Esophagus muscularis mucosa (tissue), 4 donors: ENCODE measurements around the gene ITFG2. TPM values are rescaled to one million over a fixed set of nuclear protein-coding genes. Genes with fewer than 3 reads are reported as not detected.

Experiments used
- DNase-seq: peaks from one replicate; pipeline ENCODE4 v3.0.0-alpha.2; 2017; ENCODE audit errors: extremely low spot score
- H3K27ac ChIP-seq, 4 donors: fragments of 200-600 bp; sonication (generic); replicated peaks in 1 of 4; 1 replicate in 3 of 4; 2 replicates in 1 of 4; pipeline ENCODE4 v1.5.1; 2016 to 2019; ENCODE audit warnings: mild to moderate bottlenecking in 1 of 4
- H3K27me3 ChIP-seq, 4 donors: fragments of 200-600 bp; sonication (generic); one replicate each; pipeline versions ENCODE4 v1.5.1 to v1.6.0; 2016 to 2019
- H3K36me3 ChIP-seq, 4 donors: fragments of 200-600 bp; sonication (generic); one replicate each; pipeline ENCODE4 v1.5.1; 2016 to 2019
- H3K4me1 ChIP-seq, 4 donors: fragments of 200-600 bp; sonication (generic); one replicate each; pipeline ENCODE4 v1.5.1; 2016 to 2019
- H3K4me3 ChIP-seq, 4 donors: fragments of 200-600 bp; sonication (generic); 1 replicate in 2 of 4; 2 replicates in 2 of 4; pipeline ENCODE4 v1.5.1; 2016 to 2019; ENCODE audit warnings: mild to moderate bottlenecking in 4 of 4, moderate library complexity in 1 of 4
- H3K9me3 ChIP-seq, 4 donors: fragments of 200-600 bp; sonication (generic); 1 replicate in 3 of 4; 2 replicates in 1 of 4; pipeline ENCODE4 v1.5.1; 2016 to 2019
- EP300 ChIP-seq: sonication (generic); formaldehyde crosslinking; IDR thresholded peaks from one replicate; pipeline ENCODE4 v1.6.1; 2017; ENCODE audit warnings: antibody characterized with exemption
- POLR2A ChIP-seq: fragments of 450-650 bp; IDR thresholded peaks from one replicate; pipeline ENCODE4 v1.6.1; 2017; ENCODE audit warnings: antibody characterized with exemption, moderate library complexity, mild to moderate bottlenecking, low read depth
- POLR2AphosphoS5 ChIP-seq, 2 donors: sonication (generic); formaldehyde crosslinking; IDR thresholded peaks; one replicate each; pipeline ENCODE4 v1.6.1; 2017; ENCODE audit warnings: antibody characterized with exemption in 2 of 2
- WGBS: methylation state at CpG from one replicate; pipeline ENCODE4 v1.1.5; 2018; 5-methylcytosine and 5-hydroxymethylcytosine counted together
- intact Hi-C: fragments of 100-400 bp; cut with DNase I; formaldehyde crosslinking; loops from one replicate; pipeline ENCODE4 v1.15.1; 2023
- total RNA-seq, 4 donors: library from RNA; depleted of rRNA; stranded (reverse); fragments of >200 nt; gene quantifications; one replicate each; pipeline versions ENCODE4 v1.1.0 to v1.2.1, GENCODE V29; 2016
- TF ChIP-seq, protein P1 (sequence below), 3 experiments: fragments of 200-600 bp in 2 of 3; fragments of 450-650 bp in 1 of 3; sonication (generic) in 2 of 3; IDR thresholded peaks; one replicate each; pipeline ENCODE4 v1.5.1; 2017 to 2019; ENCODE audit warnings: antibody characterized with exemption in 3 of 3, mild to moderate bottlenecking in 2 of 3, moderate library complexity in 1 of 3

Gene ITFG2
- total RNA-seq, 4 donors from 2014 or later, result 13.6 to 26.2 (median 21.8) TPM

DNA sequence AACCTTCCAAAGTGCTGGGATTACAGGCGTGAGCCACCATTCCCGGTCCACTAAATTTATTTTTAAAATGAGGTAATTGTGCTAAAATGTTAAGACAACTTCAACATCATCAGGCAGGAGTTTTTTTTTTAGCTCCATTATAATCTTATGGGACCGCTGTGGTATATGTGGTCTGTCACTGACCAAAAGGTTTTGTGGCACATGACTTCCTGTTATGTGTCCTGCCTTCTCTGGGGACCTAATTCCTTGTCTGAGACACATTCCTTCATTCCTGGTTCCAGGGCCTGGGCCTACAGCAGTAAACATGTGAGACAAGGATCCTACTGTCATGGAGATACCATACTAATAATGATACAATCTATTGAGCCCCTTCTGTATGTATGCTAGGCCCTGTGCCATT, 39.5 kb downstream of the ITFG2 start:
- Histone ChIP-seq H3K9me3 (no peaks in the 10 kb centered on the region), H3K27me3 (no peaks in the 10 kb centered on the region), H3K4me3 (no peak overlapping the region), H3K27ac (no peak overlapping the region), H3K36me3 (peaks cover 0 to 8% (median 0%) of the 10 kb centered on the region in 4 donors), H3K4me1 (peaks cover 0 to 9% (median 4%) of the 10 kb centered on the region in 4 donors)
- DNase-seq, result no peak
- TF ChIP-seq POLR2A (no peak), EP300 (no peak), POLR2AphosphoS5 (IDR thresholded peaks at IDR 0.05) (no peak)
- TF ChIP-seq, protein P1, sequence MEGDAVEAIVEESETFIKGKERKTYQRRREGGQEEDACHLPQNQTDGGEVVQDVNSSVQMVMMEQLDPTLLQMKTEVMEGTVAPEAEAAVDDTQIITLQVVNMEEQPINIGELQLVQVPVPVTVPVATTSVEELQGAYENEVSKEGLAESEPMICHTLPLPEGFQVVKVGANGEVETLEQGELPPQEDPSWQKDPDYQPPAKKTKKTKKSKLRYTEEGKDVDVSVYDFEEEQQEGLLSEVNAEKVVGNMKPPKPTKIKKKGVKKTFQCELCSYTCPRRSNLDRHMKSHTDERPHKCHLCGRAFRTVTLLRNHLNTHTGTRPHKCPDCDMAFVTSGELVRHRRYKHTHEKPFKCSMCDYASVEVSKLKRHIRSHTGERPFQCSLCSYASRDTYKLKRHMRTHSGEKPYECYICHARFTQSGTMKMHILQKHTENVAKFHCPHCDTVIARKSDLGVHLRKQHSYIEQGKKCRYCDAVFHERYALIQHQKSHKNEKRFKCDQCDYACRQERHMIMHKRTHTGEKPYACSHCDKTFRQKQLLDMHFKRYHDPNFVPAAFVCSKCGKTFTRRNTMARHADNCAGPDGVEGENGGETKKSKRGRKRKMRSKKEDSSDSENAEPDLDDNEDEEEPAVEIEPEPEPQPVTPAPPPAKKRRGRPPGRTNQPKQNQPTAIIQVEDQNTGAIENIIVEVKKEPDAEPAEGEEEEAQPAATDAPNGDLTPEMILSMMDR (IDR thresholded peaks at IDR 0.05), result no peak
- intact Hi-C loops, result loop anchor here (5.0 to 10.0 kb wide), 2 partner anchors 93 to 190 kb away; no protein-coding TSS in a partner anchor
- 79% methylated on average over 3 of the region's 3 CpGs for WGBS

DNA sequence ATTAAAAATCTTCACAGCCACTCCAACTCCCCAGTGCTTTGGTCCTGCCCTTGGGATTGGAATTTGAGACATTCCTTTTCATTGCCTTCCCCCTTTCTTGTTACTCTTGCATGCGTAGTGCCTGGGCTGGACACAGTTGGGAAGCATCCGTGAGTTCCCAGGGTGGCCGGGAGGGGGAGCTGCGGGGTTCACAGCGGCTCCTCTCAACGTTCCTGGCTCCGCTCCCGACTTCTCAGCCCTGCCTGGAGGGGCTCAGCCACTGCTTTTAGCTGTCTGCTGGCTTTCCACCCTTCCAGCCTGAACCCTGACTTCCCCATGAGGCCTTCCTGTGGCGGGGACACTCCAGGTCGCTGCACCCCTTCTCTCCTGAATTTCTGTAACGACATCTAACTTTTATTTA, 41.2 kb downstream of the ITFG2 start:
- H3K4me3 ChIP-seq, result peak overlapping the region in 1 of 4 donors; percentile 20
- no peaks in the 10 kb centered on the region for H3K9me3 ChIP-seq
- no peak overlapping the region for H3K27ac ChIP-seq
- intact Hi-C loops, result loop anchor here (5.0 to 10.0 kb wide), 2 partner anchors 91 to 189 kb away; no protein-coding TSS in a partner anchor
- peaks cover 0 to 11% (median 9%) of the 10 kb centered on the region in 4 donors for H3K36me3 ChIP-seq
- WGBS, result 13% methylated on average over 11 of the region's 11 CpGs
- H3K27me3 ChIP-seq, result no peaks in the 10 kb centered on the region
- DNase-seq, result peak; percentile 94
- TF ChIP-seq POLR2AphosphoS5 (IDR thresholded peaks at IDR 0.05), result no peak
- TF ChIP-seq, protein P1 (IDR thresholded peaks at IDR 0.05), result peak; percentile 71 to 91 (median 76)
- peaks cover 0 to 9% (median 4%) of the 10 kb centered on the region in 4 donors for H3K4me1 ChIP-seq

DNA sequence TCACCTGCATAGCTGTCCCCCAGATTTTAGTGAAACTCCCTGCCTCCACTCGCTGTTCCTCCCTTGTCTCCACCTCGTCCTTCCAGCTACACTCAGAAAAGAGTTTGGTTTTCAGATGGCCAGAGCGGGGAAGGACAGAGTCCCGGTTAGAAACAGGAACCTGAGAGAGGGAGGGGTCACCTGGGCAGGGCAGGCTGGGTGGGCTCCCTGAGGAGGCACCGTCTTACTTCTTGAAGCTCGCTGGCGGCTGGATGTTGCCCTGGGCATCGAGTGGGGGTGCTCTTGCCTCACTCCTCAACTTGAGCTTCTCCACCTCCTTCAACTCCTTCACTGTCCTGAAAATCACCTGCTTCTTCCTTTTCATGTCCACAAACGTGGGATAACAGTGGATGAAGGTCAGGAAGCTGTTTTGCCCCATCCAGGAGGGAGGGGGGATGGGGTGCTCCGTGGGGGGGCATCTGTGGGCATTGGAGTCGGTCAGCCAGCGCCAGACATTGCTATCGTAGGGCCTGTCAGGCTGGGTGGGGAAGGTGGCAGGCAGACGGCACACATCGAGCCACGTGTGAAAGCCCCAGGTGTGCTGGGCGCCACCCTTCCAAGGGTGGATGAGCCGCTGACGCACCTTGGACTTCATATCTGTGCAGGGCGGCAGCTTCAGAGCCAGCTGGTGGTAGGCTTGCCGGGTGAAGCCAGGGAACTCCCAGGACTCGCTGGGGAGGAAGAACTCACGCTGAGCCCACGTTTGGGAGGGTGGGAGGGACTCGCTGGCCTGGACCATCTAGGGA, 42.4 kb downstream of the ITFG2 start:
- WGBS, result 96% methylated on average over 22 of the region's 25 CpGs
- H3K27ac ChIP-seq, result no peak overlapping the region
- TF ChIP-seq POLR2AphosphoS5 (IDR thresholded peaks at IDR 0.05), result no peak
- TF ChIP-seq EP300, result no peak
- TF ChIP-seq, protein P1 (IDR thresholded peaks at IDR 0.05), result no peak
- TF ChIP-seq POLR2A, result no peak
- no peaks in the 10 kb centered on the region for H3K27me3 ChIP-seq
- H3K4me3 ChIP-seq, result no peak overlapping the region
- peaks cover 0 to 11% (median 9%) of the 10 kb centered on the region in 4 donors for H3K36me3 ChIP-seq
- DNase-seq, result no peak
- intact Hi-C loops, result loop anchor here (5.0 to 10.0 kb wide), 2 partner anchors 90 to 187 kb away; no protein-coding TSS in a partner anchor
- H3K4me1 ChIP-seq, result peaks cover 0 to 9% (median 4%) of the 10 kb centered on the region in 4 donors
- no peaks in the 10 kb centered on the region for H3K9me3 ChIP-seq

DNA sequence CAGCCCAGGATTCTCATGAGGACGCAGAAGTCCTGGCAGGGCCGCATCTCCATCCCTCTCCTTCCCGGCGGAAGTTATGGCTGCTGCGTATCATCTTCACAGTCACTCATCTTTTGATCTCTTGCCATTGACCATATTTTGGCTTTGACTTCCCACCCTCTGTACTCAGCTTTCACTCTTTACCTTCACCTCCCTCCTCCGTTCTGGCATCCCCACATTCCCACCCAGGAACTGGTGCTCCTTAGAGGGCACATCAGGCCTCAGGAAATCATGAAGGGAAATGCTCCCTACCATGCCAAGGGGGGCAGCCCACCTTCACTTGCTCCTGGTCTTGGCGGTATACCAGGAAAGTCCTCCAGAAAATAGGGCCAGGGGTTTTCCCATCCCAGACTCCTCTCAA, 43.1 kb downstream of the ITFG2 start:
- DNase-seq, result no peak
- no peak overlapping the region for H3K4me3 ChIP-seq
- H3K4me1 ChIP-seq, result peaks cover 0 to 9% (median 4%) of the 10 kb centered on the region in 4 donors
- no peak for TF ChIP-seq EP300
- no peak for TF ChIP-seq POLR2A
- TF ChIP-seq POLR2AphosphoS5 (IDR thresholded peaks at IDR 0.05), result no peak
- TF ChIP-seq, protein P1 (IDR thresholded peaks at IDR 0.05), result no peak
- WGBS, result 91% methylated on average over 7 of the region's 7 CpGs
- H3K36me3 ChIP-seq, result peaks cover 0 to 11% (median 9%) of the 10 kb centered on the region in 4 donors
- no peaks in the 10 kb centered on the region for H3K9me3 ChIP-seq
- intact Hi-C loops, result loop anchor here (10.0 kb wide), 1 partner anchor 89 kb away; no protein-coding TSS in a partner anchor
- H3K27ac ChIP-seq, result no peak overlapping the region
- no peaks in the 10 kb centered on the region for H3K27me3 ChIP-seq
